GM12891 (cell line): ENCODE measurements around the gene DMAP1.

Experiments
- POLR2A ChIP-seq: IDR thresholded peaks from 2 replicates; pipeline ENCODE4 v1.6.1; 2011; ENCODE audit warnings: low read depth, low read length, control low read depth
- POLR2AphosphoS5 ChIP-seq: IDR thresholded peaks from 2 replicates; pipeline ENCODE4 v1.6.1; 2011; ENCODE audit warnings: low read depth, low read length, control low read depth
- SPI1 ChIP-seq: IDR thresholded peaks from 2 replicates; pipeline ENCODE4 v1.6.1; 2011; ENCODE audit warnings: low read depth, low read length, control low read depth
- TAF1 ChIP-seq: IDR thresholded peaks from 2 replicates; pipeline ENCODE4 v1.6.1; 2011; ENCODE audit warnings: low read depth, low read length, control low read depth

DNA sequence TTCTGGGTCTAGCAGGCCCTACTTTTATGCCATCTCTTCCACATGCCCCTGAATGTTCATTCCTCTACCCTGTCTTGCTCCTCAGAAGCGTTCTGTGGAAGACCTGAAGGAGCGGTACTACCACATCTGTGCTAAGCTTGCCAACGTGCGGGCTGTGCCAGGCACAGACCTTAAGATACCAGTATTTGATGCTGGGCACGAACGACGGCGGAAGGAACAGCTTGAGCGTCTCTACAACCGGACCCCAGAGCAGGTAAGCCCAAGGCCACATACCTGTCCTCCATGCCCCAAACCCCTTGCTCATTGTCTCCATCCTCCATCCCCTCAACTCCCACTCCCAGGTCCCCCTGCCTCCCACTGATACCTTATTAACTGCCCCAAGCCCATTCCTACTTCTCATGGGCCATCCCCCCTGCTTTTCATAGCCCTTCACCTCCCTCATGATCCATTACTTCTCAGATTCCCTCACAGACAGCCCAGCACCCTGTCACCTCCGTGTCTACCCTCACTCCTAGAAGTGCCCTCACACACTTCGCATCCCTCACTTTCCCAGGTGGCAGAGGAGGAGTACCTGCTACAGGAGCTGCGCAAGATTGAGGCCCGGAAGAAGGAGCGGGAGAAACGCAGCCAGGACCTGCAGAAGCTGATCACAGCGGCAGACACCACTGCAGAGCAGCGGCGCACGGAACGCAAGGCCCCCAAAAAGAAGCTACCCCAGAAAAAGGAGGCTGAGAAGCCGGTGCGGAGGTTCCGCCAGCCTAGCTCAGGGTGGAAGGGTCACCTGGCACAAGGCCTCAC lies 5.4 kb downstream of the DMAP1 start:
- no peak for TF ChIP-seq POLR2AphosphoS5
- TF ChIP-seq POLR2A, result no peak
- TF ChIP-seq TAF1, result no peak
- TF ChIP-seq SPI1, result no peak
